K562 (cell line): ENCODE measurements around the gene ATRNL1. TPM values are rescaled to one million over a fixed set of nuclear protein-coding genes. Genes with fewer than 3 reads are reported as not detected.

Experiments used
- ATAC-seq: fragments of 200-7000 bp; cut with Tn5 transposase; 3 replicates; pipeline ENCODE4 v1.9.1; 2020; ENCODE audit warnings: moderate library complexity
- BruUV-seq: library from RNA; stranded (reverse); fragments of 400-500 nt; replicated peaks from 2 replicates; lab custom pipeline; 2021; lab: Mats Ljungman, UMichigan
- CTCF ChIA-PET: fragments of 300-600 bp; formaldehyde crosslinking; extraction: SDS; loops from one replicate; lab custom pipeline; 2021; ENCODE audit warnings: low intra/inter-chr PET ratio; lab: Yijun Ruan, JAX
- POLR2A ChIA-PET: fragments of 300-600, 350-650 bp; sonication (Branson Sonifier 250); formaldehyde crosslinking; extraction: SDS; loops from one replicate; lab custom pipeline; 2021; ENCODE audit warnings: antibody characterized with exemption, inconsistent platforms; lab: Yijun Ruan, JAX
- DNase-seq, 4 experiments: peaks; one replicate each; pipeline versions ENCODE4 v3.0.0 to v3.0.0-alpha.2; 2011 to 2018; ENCODE audit warnings: low spot score in 3 of 4, mixed read lengths in 3 of 4; ENCODE audit errors: extremely low read depth in 1 of 4
- FAIRE-seq: peaks from 2 replicates; lab custom pipeline; 2011; peaks lifted over from hg19 to GRCh38; lab: Jason Lieb, UNC
- H2AFZ ChIP-seq: 2 replicates; pipeline ENCODE4 v1.6.0; 2011; ENCODE audit warnings: low read depth, low read length, control low read depth, inconsistent platforms
- H3K27ac ChIP-seq: fragments of 200-600 bp; 3 replicates; pipeline ENCODE4 v1.8.0; 2011; ENCODE audit warnings: low read depth, mild to moderate bottlenecking, control low read depth, inconsistent platforms, low read length, moderate library complexity, mixed read lengths; ENCODE audit errors: extremely low read depth
- H3K27me3 ChIP-seq, 2 experiments: fragments of 300-600 bp in 1 of 2; 2 replicates in 1 of 2; 3 replicates in 1 of 2; pipeline versions ENCODE4 v1.6.0 to v1.8.0; 2011; ENCODE audit warnings: inconsistent platforms in 2 of 2, low read length in 2 of 2, mild to moderate bottlenecking in 1 of 2, mixed read lengths in 1 of 2, moderate library complexity in 1 of 2; ENCODE audit not compliant: control insufficient read depth in 2 of 2, insufficient read depth in 2 of 2
- H3K36me3 ChIP-seq: fragments of 300-600 bp; 3 replicates; pipeline ENCODE4 v1.8.0; 2011; ENCODE audit warnings: mild to moderate bottlenecking, low read length, inconsistent platforms; ENCODE audit not compliant: control insufficient read depth, insufficient read depth
- H3K4me1 ChIP-seq, 2 experiments: fragments of 200-600 bp in 1 of 2; replicated peaks in 1 of 2; 2 replicates in 1 of 2; 3 replicates in 1 of 2; pipeline versions ENCODE4 v1.5.1 to v1.8.0; 2011; ENCODE audit warnings: inconsistent platforms in 2 of 2, low read length in 2 of 2, mild to moderate bottlenecking in 1 of 2, mixed read lengths in 1 of 2, moderate library complexity in 1 of 2; ENCODE audit not compliant: control insufficient read depth in 2 of 2, insufficient read depth in 2 of 2
- H3K4me2 ChIP-seq: 2 replicates; pipeline ENCODE4 v1.6.1; 2011; ENCODE audit warnings: low read length, control low read depth, inconsistent platforms, mixed read lengths; ENCODE audit not compliant: insufficient read depth
- H3K4me3 ChIP-seq: fragments of 200-600 bp; sonication (generic), shearing (Covaris generic); 2 replicates; pipeline ENCODE4 v1.5.1; 2016; ENCODE audit warnings: control low read depth, inconsistent platforms
- H3K79me2 ChIP-seq: fragments of 200-600 bp; 3 replicates; pipeline ENCODE4 v1.8.0; 2011; ENCODE audit warnings: low read length, inconsistent platforms; ENCODE audit not compliant: control insufficient read depth, insufficient read depth
- H3K9ac ChIP-seq, 2 experiments: 2 replicates each; pipeline versions ENCODE4 v1.6.0 to v1.6.1; 2011; ENCODE audit warnings: low read depth in 2 of 2, low read length in 2 of 2, control low read depth in 1 of 2, inconsistent platforms in 1 of 2, mild to moderate bottlenecking in 1 of 2, mixed read lengths in 1 of 2; ENCODE audit not compliant: insufficient read depth in 1 of 2
- H3K9me1 ChIP-seq: one replicate; pipeline ENCODE4 v1.6.0; 2011; ENCODE audit warnings: inconsistent platforms, mild to moderate bottlenecking, low read length, moderate library complexity; ENCODE audit not compliant: control insufficient read depth, insufficient read depth
- H3K9me3 ChIP-seq: replicated peaks from 2 replicates; pipeline ENCODE4 v1.5.1; 2011; ENCODE audit warnings: low read depth, low read length, inconsistent platforms; ENCODE audit not compliant: control insufficient read depth, insufficient read depth
- H4K20me1 ChIP-seq: replicated peaks from 2 replicates; pipeline ENCODE4 v1.6.1; 2011; ENCODE audit warnings: low read length, inconsistent platforms, mixed read lengths; ENCODE audit not compliant: control insufficient read depth, insufficient read depth
- FOXP1 ChIP-seq: sonication (generic); formaldehyde crosslinking; IDR thresholded peaks from 2 replicates; pipeline ENCODE4 v1.8.0; 2022; ENCODE audit warnings: mild to moderate bottlenecking, missing genetic modification reagents
- GATAD2B ChIP-seq: fragments of 450-650 bp; IDR thresholded peaks from 2 replicates; pipeline ENCODE4 v1.6.1; 2017; ENCODE audit warnings: mild to moderate bottlenecking, borderline replicate concordance
- HDAC6 ChIP-seq: IDR thresholded peaks from 2 replicates; pipeline ENCODE4 v1.6.1; 2012; ENCODE audit warnings: low read depth, mild to moderate bottlenecking, control low read depth, inconsistent platforms, low read length, moderate library complexity
- LCOR ChIP-seq: sonication (generic); formaldehyde crosslinking; IDR thresholded peaks from 2 replicates; pipeline ENCODE4 v1.8.0; 2022; ENCODE audit warnings: mild to moderate bottlenecking, missing genetic modification reagents
- MAFG ChIP-seq: fragments of 450-650 bp; conservative IDR thresholded peaks from 2 replicates; pipeline ENCODE4 v1.6.1; 2016; ENCODE audit warnings: missing genetic modification characterization, missing compliant biosample characterization
- NFE2 ChIP-seq: IDR thresholded peaks from 2 replicates; pipeline ENCODE4 v1.6.1; 2014; ENCODE audit warnings: antibody characterized with exemption, low read depth
- PPARD ChIP-seq: fragments of 250-450 bp; sonication (Bioruptor Pico); IDR thresholded peaks from 2 replicates; pipeline ENCODE4 v1.8.0; 2022; ENCODE audit warnings: inconsistent platforms, mild to moderate bottlenecking, moderate library complexity
- SMARCC2 ChIP-seq: fragments of 450-650 bp; IDR thresholded peaks from 2 replicates; pipeline ENCODE4 v1.6.1; 2017; ENCODE audit warnings: antibody characterized with exemption, moderate library complexity, mild to moderate bottlenecking, low read depth
- WGBS: fragments of 100-300 bp; shearing (Covaris generic); methylation state at CpG from one replicate; pipeline ENCODE4 v1.1.6; 2016; ENCODE audit warnings: low coverage, mixed read lengths; ENCODE audit not compliant: insufficient coverage; ENCODE audit errors: missing lambda C conversion rate; 5-methylcytosine and 5-hydroxymethylcytosine counted together
- in situ Hi-C: fragments of 300-500 bp; cut with MboI; formaldehyde crosslinking; loops from 4 replicates; pipeline ENCODE4 v1.15.0; 2018; ENCODE audit warnings: inconsistent platforms, mixed read lengths
- intact Hi-C: fragments of 100-400 bp; cut with micrococcal nuclease; formaldehyde crosslinking; loops from 2 replicates; pipeline ENCODE4 v1.14.2; 2022
- polyA plus RNA-seq, 8 experiments: library from polyadenylated mRNA; depleted of rRNA in 4 of 8; stranded (reverse) in 5 of 8; unstranded in 3 of 8; fragments of >200 nt; fragmentation: Nextera tagmentation in 2 of 8; fragmentation: Illumina TruSeq in 1 of 8; extraction: Ambion mirVana in 2 of 8; extraction: Trizol in 1 of 8; gene quantifications; 2 replicates each; pipeline versions ENCODE4 v1.2.1 to v1.2.3, GENCODE V29; 2011 to 2014; ENCODE audit warnings: inconsistent platforms in 1 of 8, missing spikeins in 1 of 8
- total RNA-seq, 7 experiments: library from RNA; depleted of rRNA in 6 of 7; stranded (reverse); fragments of >200 nt in 6 of 7; fragmentation: Illumina TruSeq in 2 of 7; extraction: Trizol in 2 of 7; gene quantifications; 2 replicates each; pipeline versions ENCODE4 v1.2.1 to v1.2.3, GENCODE V29; 2011 to 2021; ENCODE audit warnings: low replicate concordance in 1 of 7
- TF ChIP-seq, protein P1 (sequence below), 3 experiments: fragments of 200-800 bp in 1 of 3; sonication (Bioruptor generic) in 1 of 3; sonication (generic) in 1 of 3; formaldehyde crosslinking in 1 of 3; IDR thresholded peaks; 2 replicates each; pipeline versions ENCODE4 v1.6.1 to v1.8.0; 2016 to 2022; ENCODE audit warnings: mild to moderate bottlenecking in 2 of 3, missing compliant biosample characterization in 2 of 3, missing genetic modification characterization in 2 of 3, missing genetic modification reagents in 1 of 3

The ATRNL1 gene
- total and polyA plus RNA-seq, 9 of the 15 experiments (the other 6 are each of a cell fraction or from before 2014, with no cell fraction given) = 0.18 TPM; not detected in 8

DNA sequence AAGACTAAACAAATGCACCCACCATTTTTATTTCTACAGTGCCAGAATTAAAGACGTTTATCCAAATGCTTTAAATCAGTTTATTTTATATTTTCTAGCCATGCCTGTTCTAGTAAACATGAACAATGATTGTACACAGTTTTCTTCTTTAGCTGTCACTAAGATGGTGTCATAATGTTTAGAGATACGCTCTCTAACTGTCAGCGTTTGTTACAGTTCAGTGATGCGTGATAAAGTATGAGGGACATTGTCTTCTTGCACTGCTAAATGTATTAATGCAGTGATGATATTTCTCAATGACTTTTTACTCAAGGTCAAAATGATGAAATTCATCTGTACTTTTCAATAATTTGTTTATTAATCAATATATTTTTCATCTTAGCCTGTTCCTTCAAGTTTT lies 513.6 kb downstream of the ATRNL1 start:
- Histone ChIP-seq H3K9me1 (no peaks in the 10 kb centered on the region), H3K79me2 (no peaks in the 10 kb centered on the region), H2AFZ (no peak overlapping the region), H4K20me1 (no peaks in the 10 kb centered on the region), H3K27me3 (no peaks in the 10 kb centered on the region), H3K9ac (no peak overlapping the region), H3K36me3 (no peaks in the 10 kb centered on the region), H3K4me2 (no peak overlapping the region), H3K9me3 (no peaks in the 10 kb centered on the region), H3K27ac (no peak overlapping the region), H3K4me1 (no peaks in the 10 kb centered on the region), H3K4me3 (no peak overlapping the region)
- in situ Hi-C loops = no loop called here
- intact Hi-C loops = no loop called here
- ChIA-PET CTCF (no interaction called here), POLR2A (no interaction called here)
- WGBS = 0% methylated on average over 4 of the region's 4 CpGs
- BruUV-seq = no TSS peak
- FAIRE-seq = no peak
- ATAC-seq = no peak
- no peak for DNase-seq
- TF ChIP-seq FOXP1 (CRISPR knock-in tag) (no peak), LCOR (CRISPR knock-in tag) (no peak), MAFG (tag) (no peak), HDAC6 (no peak), SMARCC2 (no peak), NFE2 (no peak), GATAD2B (no peak), PPARD (CRISPR knock-in tag) (no peak)
- TF ChIP-seq, protein P1, sequence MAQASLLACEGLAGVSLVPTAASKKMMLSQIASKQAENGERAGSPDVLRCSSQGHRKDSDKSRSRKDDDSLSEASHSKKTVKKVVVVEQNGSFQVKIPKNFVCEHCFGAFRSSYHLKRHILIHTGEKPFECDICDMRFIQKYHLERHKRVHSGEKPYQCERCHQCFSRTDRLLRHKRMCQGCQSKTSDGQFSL (CRISPR knock-in tag; IDR thresholded peaks at IDR 0.05) = no peak
- TF ChIP-seq, protein P1 (tag; IDR thresholded peaks at IDR 0.05) = no peak
